ENCODE measurements around the gene CLCNKA.
"Not testable (repeated sequence)": the region's sequence is repeated elsewhere in the genome, so short reads cannot be mapped to it uniquely, and the experiment has no call there.

The CLCNKA gene

GRCh38 chr1:16041200-16041599 lies 19.4 kb downstream of the CLCNKA start:
- Histone ChIP-seq H3K79me2 (no peaks in the 10 kb centered on the region), H3K27ac (no peak overlapping the region), H3K4me3 (ENCODE audit: low read depth, low read length) (no peak overlapping the region), H3K4me2 (ENCODE audit: low read length) (no peak overlapping the region), H3K9ac (no peak overlapping the region), H3K4me1 (no peaks in the 10 kb centered on the region), H3K9me3 (ENCODE audit: control insufficient read depth, low read length) (no peaks in the 10 kb centered on the region), H2AFZ (no peak overlapping the region), H3K36me3 (ENCODE audit: control insufficient read depth, insufficient read depth, low read length) (no peaks in the 10 kb centered on the region), H3K27me3 (ENCODE audit: control insufficient read depth, insufficient read depth, low read length) (no peaks in the 10 kb centered on the region)
- TF ChIP-seq, protein P1, sequence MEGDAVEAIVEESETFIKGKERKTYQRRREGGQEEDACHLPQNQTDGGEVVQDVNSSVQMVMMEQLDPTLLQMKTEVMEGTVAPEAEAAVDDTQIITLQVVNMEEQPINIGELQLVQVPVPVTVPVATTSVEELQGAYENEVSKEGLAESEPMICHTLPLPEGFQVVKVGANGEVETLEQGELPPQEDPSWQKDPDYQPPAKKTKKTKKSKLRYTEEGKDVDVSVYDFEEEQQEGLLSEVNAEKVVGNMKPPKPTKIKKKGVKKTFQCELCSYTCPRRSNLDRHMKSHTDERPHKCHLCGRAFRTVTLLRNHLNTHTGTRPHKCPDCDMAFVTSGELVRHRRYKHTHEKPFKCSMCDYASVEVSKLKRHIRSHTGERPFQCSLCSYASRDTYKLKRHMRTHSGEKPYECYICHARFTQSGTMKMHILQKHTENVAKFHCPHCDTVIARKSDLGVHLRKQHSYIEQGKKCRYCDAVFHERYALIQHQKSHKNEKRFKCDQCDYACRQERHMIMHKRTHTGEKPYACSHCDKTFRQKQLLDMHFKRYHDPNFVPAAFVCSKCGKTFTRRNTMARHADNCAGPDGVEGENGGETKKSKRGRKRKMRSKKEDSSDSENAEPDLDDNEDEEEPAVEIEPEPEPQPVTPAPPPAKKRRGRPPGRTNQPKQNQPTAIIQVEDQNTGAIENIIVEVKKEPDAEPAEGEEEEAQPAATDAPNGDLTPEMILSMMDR (IDR thresholded peaks at IDR 0.05), result no peak

- Histone ChIP-seq H2AFZ (no peak overlapping the region), H3K4me2 (ENCODE audit: low read length) (no peak overlapping the region), H3K9me3 (ENCODE audit: control insufficient read depth, low read length) (no peaks in the 10 kb centered on the region), H3K4me3 (ENCODE audit: low read depth, low read length) (no peak overlapping the region), H3K4me1 (no peaks in the 10 kb centered on the region), H3K9ac (no peak overlapping the region), H3K27me3 (ENCODE audit: control insufficient read depth, insufficient read depth, low read length) (no peaks in the 10 kb centered on the region), H3K79me2 (no peaks in the 10 kb centered on the region), H3K36me3 (ENCODE audit: control insufficient read depth, insufficient read depth, low read length) (no peaks in the 10 kb centered on the region), H3K27ac (no peak overlapping the region)
- TF ChIP-seq, protein P1 (IDR thresholded peaks at IDR 0.05), result no peak
Observed at GRCh38 chr1:16042096-16042495, 20.3 kb downstream of the CLCNKA start.

DNA sequence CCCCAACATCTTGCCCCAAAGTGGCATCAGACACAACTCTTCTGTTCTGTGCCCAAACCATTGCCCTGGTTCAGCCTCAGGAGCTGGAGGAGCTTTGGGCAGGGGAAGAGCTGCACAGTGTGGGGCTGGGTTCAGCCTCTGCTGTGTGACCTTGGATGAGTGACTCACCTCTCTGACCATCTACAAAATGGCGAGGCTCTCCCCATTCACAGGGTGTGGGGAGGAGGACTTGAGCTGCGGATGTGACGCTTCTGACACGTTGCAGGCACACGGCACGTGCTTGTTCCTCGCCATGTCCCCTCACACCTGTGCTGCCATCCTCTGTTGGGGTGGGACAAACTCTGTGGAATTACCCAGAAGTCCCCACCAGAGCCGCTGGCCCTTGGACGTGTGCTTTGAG lies 20.8 kb downstream of the CLCNKA start:
- not testable (repeated sequence) for H3K4me2 ChIP-seq (ENCODE audit: low read length); H3K4me1 ChIP-seq; H3K27me3 ChIP-seq (ENCODE audit: control insufficient read depth, insufficient read depth, low read length); H3K36me3 ChIP-seq (ENCODE audit: control insufficient read depth, insufficient read depth, low read length); H3K4me3 ChIP-seq (ENCODE audit: low read depth, low read length); H3K79me2 ChIP-seq; H3K9me3 ChIP-seq (ENCODE audit: control insufficient read depth, low read length); H3K27ac ChIP-seq; H2AFZ ChIP-seq; H3K9ac ChIP-seq

GRCh38 chr1:16043521-16043920 lies 21.7 kb downstream of the CLCNKA start, which contains the start of gene CLCNKB:
TSS of gene CLCNKB (plus strand) at chr1:16043782. CDS start at chr1:16044493, 711 bp downstream.
- Histone ChIP-seq H3K9ac (no peak within 1 kb of the TSS), H3K79me2 (no peaks in the 10 kb centered on the region), H2AFZ (no peak within 1 kb of the TSS), H3K4me1 (no peaks in the 10 kb centered on the region), H3K9me3 (ENCODE audit: control insufficient read depth, low read length) (no peaks in the 10 kb centered on the region), H3K4me2 (ENCODE audit: low read length) (peak within 1 kb of the TSS; percentile 22), H3K27me3 (ENCODE audit: control insufficient read depth, insufficient read depth, low read length) (no peaks in the 10 kb centered on the region), H3K27ac (no peak within 1 kb of the TSS), H3K4me3 (ENCODE audit: low read depth, low read length) (no peak within 1 kb of the TSS), H3K36me3 (ENCODE audit: control insufficient read depth, insufficient read depth, low read length) (no peaks in the 10 kb centered on the region)
- TF ChIP-seq, protein P1 (IDR thresholded peaks at IDR 0.05), result no peak

DNA sequence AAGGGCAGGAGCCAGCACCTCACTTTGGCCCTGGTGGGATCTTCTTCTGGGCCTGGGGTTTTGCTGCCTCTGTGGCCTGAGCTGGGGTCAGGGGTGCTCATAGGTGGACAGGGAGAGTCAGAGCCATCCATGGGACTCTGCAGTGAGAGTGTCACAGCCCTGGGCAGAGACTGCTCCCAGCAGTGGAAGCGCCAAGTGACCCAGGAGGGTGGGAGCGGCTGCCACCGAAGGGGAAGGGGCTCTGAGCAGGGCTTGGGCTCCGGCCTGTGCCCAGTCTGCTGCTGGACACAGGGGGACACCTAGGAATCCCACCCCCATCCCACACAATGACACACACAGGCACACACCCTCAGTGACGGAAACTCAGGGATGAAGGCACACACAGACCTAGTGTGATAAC lies 22.1 kb downstream of the CLCNKA start:
- H3K36me3 ChIP-seq (ENCODE audit: control insufficient read depth, insufficient read depth, low read length), result no peaks in the 10 kb centered on the region
- H3K27me3 ChIP-seq (ENCODE audit: control insufficient read depth, insufficient read depth, low read length), result no peaks in the 10 kb centered on the region
- H3K4me1 ChIP-seq, result no peaks in the 10 kb centered on the region
- peak overlapping the region; percentile 22 for H3K4me2 ChIP-seq (ENCODE audit: low read length)
- no peaks in the 10 kb centered on the region for H3K9me3 ChIP-seq (ENCODE audit: control insufficient read depth, low read length)
- H3K79me2 ChIP-seq, result no peaks in the 10 kb centered on the region
- TF ChIP-seq, protein P1 (IDR thresholded peaks at IDR 0.05), result no peak
- no peak overlapping the region for H3K9ac ChIP-seq
- no peak overlapping the region for H3K4me3 ChIP-seq (ENCODE audit: low read depth, low read length)
- H3K27ac ChIP-seq, result no peak overlapping the region
- H2AFZ ChIP-seq, result no peak overlapping the region

Data from parathyroid adenoma (tissue), 2 donors.